ENCODE measurements around the gene CNTD1.
"Not testable (repeated sequence)": the region's sequence is repeated elsewhere in the genome, so short reads cannot be mapped to it uniquely, and the experiment has no call there.

The CNTD1 gene, protein sequence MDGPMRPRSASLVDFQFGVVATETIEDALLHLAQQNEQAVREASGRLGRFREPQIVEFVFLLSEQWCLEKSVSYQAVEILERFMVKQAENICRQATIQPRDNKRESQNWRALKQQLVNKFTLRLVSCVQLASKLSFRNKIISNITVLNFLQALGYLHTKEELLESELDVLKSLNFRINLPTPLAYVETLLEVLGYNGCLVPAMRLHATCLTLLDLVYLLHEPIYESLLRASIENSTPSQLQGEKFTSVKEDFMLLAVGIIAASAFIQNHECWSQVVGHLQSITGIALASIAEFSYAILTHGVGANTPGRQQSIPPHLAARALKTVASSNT

DNA sequence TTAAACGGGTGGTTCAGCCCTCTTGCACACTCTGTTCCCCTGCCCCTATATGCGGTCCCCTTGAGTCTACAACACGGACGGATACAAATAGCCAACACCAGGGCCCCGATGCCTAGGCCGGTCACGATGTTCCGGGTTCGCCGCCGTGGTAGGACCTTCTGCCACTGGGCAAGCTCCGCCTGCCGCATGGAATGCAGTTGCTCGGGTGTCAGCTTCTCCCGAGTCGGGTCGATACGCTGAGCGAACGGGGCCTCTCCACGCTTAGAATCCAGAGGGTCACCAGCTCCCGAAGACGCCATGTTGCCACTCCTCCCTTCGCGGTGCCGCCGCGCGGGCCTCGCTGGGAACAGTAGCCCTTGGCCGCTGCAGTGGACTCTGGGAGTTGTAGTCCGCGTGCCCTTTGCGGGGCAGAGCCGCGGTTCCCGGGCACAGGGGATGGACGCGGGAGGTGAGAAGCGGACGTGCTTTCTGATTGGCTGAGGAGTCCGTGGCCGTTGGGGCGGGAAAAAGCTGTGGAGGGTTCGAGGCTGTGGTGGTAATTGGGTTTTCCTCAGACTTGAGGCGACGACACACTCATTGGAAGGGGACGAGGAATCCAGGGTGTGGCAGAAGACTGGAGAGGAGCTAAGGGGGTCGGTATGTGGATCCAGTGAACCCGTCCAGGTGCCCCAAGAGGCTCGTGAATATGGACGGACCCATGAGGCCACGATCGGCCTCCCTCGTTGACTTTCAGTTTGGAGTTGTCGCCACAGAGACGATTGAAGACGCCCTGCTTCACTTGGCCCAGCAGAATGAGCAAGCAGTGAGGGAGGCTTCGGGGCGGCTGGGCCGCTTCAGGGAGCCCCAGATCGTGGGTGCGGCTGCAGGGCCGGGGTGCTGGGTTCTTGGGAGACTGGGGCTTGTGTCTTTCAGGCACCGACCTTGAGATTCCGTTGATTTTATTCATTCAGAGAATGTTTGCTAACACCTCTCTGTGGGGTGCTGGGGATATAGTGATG is at the start of gene CNTD1, which contains the start of gene COA3:
Gene CNTD1 (plus strand): TSS at position 479 of the 998 bp plus-strand sequence. CDS start 207 bp downstream, at position 686.
Gene COA3 (minus strand): TSS at position 322 of the 998 bp plus-strand sequence. CDS start 23 bp downstream, at position 299.
- DNase-seq (ENCODE audit: low read depth), result peak; percentile 53

DNA sequence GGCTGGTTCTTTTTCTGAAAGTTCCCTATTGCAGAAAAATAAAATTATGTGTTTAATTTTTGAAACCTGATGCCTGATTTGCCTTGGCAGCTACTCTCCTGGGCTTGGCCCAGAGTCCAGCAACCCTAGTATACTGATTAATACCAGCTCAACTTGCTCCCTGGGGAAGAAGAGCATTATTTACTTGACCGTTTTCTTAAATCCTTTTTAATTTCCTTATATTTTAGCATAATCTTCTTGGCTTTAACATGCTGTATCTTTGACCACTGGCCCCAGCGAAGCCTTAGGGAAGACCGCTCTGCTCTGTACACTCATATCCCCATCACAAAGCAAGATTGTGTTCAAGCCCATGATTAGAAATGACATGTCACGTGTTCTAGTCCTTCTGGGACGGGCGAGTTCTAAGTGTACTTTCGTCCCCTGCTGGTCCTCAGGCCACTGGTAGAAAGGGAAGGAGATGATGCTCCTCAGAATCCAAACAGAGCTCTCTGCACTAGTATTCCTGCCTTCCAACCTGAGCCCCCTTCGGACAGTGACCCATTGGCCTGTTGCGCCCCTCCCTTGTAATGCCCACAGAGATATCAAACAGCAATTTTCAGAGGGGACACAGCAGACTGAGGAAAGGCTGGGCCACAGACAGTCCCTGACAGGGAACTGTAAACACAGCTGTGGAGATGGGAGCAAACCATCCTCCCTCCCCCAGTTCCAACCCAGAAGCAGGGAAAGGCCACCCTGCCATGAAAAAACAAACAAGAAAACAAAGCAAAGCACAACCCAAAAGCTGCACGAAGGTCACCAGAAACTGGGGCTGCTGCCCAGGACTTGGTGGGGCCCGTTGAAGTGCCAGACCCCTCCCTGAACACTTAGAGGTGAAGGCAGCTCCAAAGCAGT is 49.5 kb upstream of the CNTD1 start:
- no peak for DNase-seq (ENCODE audit: low read depth)

DNA sequence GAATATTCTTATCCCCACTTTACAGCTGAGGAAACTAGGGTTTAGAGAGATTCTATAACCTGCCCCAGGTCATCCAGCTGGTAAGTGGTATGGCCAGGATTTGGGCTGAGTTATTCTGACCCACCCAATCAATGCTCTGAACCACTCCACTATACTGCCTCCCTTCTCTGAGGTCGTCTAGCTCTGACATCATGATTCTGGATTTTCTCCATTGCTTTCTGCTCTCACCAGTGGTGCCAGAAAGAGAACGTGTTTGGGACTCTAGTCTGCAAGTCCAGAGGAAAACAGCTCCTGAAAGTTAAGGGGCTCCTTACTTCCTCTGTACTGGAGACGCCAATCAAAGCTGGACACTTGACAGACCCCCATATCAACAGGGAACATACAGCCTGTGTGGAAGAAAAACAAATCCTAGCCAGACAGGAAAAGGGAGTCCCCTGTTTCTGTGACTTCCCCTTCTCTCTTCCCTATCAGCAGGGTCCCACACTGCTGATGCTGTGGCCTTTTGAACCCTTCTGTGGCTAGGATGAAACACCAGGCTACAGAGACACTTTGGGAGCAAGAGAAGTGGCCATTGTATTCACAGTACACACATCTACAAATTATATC is 47.8 kb upstream of the CNTD1 start:
- DNase-seq (ENCODE audit: low read depth), result no peak

DNA sequence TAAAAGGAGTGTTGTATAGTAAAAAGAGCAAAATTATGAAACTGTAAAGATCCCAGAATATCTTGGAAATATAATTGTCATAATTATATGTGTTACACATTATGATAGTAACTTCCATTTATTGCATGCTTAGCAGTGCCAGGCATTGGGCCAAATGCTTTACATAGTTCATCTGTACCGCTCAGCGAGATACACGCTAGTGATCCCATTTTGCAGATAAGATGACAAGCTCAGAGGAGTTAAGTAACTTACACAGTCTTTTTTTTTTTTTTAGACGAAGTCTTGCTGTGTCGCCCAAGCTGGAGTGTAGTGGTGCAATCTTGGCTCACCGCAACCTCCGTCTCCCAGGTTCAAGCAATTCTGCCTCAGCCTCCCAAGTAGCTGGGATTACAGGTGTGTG is 47.0 kb upstream of the CNTD1 start:
- no peak for DNase-seq (ENCODE audit: low read depth)

DNA sequence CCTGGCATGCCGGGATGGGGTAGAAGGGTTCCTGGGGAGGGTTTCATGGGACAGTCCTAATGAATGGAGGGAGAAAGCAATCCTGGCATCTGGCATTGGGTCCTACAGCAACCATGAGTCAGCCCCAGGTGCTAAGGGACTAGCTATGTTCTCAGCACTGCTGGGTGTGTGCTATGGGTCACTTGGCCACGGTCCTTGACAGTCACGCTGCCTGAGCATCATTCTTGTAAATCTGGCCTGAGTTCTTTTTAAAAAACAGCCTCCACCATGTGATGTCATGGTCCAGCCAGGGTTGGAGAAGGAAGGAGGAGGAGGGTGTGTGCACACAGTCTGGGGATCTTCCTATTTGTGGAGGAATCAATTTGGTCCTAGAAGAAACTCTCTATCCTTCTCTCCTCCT is 43.9 kb upstream of the CNTD1 start:
- no peak for DNase-seq (ENCODE audit: low read depth)

DNA sequence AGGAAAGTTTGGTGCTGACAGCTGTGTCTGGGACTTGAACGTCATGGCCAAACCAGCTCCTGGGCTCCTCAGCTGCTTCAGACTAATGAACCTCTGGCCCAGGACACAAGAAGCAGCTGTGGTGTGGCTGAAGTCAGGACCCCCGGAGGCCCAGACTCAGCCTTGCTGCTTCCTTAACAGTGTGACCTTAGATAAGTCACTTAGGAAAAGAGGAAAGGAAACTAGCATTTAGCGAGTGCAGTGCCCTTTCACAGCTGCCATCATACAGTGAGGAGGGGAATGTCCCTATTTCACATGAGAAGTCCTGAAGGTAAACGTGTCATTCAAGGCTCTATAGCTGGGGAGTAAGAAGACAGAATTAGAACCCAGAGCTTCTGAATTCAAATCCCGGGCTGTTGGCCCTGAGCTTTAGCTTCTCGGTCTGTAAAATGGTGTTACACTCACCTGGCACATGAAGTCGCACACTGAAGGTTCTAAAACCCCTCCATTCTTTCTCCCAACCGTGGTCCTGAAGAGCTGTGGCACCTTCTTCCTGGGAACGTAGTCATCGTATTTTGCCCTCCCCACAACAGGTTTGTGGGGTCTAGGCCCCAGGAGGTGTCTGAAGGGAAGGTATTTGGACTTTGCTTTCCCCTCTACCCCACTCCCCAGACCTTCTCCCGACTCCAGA is 38.5 kb upstream of the CNTD1 start:
- DNase-seq (ENCODE audit: low read depth), result no peak

DNA sequence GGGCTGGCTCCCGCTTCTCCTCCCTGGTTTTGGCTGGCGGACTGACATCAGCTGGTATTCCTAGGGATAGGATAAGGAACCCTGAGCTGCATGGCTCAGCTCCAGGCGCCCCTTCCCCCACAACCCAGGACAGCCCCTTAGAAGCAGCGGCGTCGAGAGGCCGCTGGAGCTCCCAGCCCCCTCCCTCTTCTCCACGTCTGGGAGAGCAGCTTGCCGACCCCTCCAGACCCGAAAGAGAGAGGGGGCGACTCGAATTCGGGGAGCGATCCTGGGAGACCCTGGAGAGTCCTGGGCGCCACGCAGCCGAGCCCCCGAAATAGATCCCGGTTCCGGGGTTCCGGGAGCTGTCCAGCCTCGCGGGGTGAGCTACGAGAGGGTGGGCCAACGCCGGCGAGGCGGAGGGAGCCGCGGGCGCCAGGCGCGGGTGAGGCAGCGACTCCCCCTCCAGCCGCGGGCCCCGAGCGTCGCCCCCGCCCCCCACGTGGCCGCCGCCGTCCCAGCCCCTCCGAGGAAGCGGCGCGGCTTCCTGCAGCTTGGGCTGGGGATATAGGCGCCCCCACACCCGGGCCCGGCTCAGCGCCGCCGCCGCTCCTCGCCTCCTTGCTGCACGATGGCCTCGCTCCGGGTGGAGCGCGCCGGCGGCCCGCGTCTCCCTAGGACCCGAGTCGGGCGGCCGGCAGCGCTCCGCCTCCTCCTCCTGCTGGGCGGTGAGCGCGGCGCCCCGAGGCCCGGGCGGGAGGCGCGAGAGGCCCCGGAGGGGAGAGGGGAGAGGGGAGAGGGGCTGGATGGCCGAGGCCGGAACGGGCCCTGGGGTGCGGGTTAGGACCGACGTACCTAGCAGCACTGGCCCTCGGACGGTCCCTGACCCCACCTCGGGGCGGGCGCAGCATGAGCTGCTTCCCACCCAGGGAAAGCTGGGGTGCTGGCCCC is 37.7 kb upstream of the CNTD1 start, which contains the start of gene RAMP2:
Gene RAMP2 (plus strand): TSS at position 576 of the 930 bp plus-strand sequence. CDS start 35 bp downstream, at position 611.
- DNase-seq (ENCODE audit: low read depth), result no peak

DNA sequence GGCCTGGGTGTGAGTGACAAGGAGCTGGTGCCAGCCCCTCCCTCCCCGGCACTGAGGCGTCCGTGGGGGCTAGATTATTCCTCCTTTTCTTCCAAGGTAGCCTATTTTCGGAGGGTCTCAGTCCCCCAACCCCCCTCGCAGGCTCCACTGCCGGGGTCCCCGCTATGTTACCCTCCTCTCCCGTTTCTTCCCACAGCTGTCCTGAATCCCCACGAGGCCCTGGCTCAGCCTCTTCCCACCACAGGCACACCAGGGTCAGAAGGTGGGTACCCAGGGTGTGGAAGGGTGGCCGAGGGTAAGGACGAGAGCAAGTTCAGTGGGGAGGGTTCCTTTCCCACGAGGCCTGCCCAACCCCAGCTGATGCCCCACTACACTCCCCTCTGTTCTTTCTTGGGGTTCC is 37.0 kb upstream of the CNTD1 start:
- DNase-seq (ENCODE audit: low read depth), result no peak

DNA sequence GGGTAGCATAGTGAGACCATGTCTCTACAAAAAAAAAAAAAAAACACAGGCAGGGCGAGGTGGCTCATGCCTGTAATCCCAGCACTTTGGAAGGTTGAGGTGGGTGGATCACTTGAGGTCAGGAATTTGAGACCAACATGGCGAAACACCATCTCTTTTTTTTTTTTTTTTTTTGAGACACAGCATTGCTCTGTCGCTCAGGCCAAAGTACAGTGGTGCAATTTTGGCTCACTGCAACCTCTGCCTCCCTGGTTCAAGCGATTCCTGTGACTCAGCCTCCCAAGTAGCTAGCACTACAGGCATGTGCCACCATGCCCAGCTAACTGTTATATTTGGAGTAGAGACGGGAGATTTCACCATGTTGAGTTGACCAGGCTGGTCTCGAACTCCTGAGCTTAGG is 32.5 kb upstream of the CNTD1 start:
- DNase-seq (ENCODE audit: low read depth), result no peak

DNA sequence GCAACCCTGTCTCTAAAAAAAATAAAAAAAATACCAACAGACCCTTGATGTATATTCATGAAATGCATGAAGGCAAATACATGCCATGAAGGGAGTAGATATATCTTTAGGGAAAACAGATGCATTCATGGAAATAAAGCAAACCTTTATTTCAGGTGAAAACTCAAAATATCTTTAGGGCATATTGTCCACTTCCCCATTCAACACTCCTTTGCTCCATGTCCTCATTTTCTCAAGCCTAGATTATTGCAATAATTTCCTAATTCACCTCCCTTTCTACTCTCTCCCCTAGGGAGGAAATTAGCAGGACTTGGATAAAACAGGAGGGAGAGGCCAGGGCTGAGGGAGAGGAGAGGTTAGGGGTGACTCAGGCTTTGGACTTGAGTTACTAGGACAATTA is 31.1 kb upstream of the CNTD1 start:
- DNase-seq (ENCODE audit: low read depth), result no peak

DNA sequence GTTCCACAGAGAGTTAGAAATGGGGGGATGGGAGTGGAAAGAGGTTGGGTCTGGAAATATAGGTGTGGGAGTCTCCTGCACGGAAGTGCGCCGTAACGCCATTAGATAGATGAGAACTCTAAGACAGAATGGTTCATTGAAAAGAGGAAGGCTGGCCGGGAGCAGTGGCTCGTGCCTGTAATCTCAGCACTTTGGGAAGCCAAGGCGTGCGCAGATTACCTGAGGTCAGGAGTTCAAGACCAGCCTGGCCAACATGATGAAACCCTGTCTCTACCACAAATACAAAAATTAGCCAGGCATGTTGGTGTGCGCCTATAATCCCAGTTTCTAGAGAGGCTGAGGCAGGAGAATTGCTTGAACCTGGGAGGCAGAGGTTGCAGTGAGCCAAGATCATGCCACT is 30.7 kb upstream of the CNTD1 start:
- DNase-seq (ENCODE audit: low read depth), result not testable (repeated sequence)

DNA sequence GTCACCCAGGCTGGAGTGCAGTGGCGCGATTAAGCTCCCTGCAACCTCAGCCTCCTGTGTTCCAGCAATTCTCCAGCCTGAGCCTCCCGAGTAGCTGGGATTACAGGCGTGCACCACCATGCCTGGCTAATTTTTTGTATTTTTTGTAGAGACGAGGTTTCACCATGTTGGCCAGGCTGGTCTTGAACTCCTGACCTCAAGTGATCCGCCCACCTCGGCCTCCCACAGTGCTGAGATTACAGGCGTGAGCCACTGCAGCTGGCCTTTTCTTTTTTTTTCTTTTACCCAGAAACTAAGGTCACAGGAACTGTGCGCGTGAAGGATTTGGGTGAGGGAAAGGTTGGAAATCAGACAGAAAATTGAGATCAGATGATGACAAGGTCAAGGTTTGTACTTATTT is 28.7 kb upstream of the CNTD1 start:
- DNase-seq (ENCODE audit: low read depth), result not testable (repeated sequence)

DNA sequence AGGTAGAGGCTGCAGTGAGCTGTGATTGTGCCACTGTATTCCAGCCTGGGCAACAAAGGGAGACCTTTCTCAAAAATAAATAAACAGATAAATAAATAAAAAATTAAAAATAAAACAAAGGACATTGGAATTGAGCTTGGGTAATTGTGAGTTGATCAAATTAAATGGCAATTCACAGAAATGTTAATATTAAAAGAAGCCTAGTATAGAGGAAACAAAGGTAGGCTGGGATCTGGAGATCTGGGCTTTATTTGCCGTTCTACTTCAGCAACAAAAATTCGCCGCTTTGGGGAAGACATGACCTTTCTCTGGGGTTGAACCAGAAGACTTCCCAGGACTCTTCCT is 25.7 kb upstream of the CNTD1 start:
- DNase-seq (ENCODE audit: low read depth), result no peak

DNA sequence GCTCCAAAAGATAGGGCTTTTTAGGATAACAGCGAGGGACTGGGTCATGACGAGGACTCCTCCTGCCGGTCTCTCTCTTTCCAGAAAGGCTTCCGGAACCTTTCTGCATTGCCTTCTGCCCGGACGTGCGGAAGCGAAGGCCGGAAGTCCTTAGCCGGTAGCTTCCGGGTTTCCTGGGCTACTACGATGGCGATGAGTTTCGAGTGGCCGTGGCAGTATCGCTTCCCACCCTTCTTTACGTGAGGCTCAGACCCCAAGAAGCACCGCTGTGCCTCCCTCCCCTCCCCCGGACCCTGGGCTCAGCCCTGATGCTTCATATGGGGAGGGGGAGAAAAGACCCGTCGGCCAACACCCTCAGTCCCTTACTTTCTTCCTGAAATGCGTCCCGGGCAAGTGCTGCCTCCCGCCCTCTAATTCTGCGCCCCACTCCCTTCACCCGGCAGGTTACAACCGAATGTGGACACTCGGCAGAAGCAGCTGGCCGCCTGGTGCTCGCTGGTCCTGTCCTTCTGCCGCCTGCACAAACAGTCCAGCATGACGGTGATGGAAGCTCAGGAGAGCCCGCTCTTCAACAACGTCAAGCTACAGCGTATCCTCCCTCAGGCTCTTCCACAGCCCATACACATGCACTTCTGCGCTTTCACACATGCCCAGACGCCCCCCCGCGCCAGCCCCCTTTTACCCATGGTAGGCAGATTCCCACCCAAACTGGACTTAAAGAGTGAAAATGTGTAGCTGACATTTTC is 25.2 kb upstream of the CNTD1 start, which contains the start of gene VPS25:
Gene VPS25 (plus strand): TSS at position 160 of the 746 bp plus-strand sequence. CDS start 27 bp downstream, at position 187.
- DNase-seq (ENCODE audit: low read depth), result peak; percentile 64

DNA sequence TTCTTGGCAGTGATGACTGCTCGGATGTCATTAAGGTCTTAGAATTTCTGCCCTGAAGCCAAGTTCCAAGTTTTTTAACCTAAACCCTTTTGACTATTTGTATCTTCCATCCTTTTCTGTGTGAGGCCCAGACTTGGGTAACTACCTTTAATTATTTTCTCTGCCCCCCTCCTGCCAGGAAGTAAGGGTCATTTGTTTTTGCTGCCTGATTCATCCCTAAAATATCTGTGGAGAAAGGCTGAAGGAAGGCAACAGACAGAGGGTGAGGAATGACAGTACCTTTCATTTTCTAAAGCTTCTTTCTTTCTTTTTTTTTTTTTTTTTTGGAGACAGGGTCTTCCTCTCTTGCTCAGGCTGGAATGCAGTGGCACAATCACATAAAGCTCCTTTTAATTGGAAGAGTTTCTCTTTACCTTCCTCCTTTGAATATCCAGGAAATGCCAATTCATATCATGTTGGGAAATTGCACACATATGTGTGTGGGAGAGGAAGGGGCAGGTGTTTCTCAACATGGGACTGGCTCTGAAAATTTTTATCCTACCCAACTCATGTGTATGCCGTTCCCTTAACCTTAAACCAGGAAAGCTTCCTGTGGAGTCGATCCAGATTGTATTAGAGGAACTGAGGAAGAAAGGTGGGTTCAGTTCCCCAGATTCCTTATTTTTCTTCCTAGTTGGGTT is 24.5 kb upstream of the CNTD1 start:
- no peak for DNase-seq (ENCODE audit: low read depth)

DNA sequence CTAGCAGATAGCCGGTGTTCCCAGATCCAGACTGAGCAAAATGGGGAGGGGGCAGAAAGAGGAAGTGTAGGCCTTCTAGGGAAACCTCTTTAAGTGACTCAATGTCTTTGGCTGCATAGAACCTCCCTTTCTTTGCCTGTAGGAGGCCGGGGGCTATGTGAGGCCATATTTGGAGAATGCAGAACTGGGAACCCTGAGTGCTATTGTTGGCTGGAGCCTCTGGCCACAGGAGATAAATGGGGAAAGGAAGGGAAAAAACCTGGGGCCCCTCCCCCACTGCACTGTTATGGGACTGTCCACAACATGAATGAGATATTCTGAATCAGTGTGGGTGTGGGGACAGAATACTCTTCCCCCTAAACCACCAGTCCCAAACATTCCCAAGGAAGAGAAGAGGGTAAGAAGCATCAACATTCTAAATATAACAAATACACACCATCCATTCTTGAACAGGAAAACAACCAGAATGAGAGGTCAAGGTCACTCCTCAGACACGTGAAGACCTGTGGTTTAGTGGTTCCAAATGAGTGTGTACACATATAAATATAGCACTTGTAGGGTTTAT is 23.0 kb upstream of the CNTD1 start:
- no peak for DNase-seq (ENCODE audit: low read depth)

DNA sequence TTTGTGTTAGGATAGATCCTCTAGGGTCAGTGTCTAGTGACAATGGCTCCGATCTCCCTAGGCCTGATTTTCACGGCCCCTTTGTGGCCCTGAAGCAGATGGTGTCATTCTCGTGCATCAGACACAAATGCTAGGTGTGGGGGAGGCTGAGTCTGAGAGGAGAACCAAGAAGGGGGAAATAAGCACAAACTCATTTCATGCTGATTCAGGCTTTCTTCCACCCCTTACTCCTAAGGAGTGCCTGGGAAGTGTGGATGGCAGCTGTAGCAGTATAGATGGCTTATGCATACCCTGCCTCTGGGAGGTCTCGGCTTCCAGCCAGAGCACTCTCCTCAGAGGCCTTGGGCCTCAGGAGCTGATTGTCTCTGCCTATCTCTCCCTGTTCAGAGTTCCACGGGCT is 20.1 kb upstream of the CNTD1 start:
- no peak for DNase-seq (ENCODE audit: low read depth)

All from activated T-helper 1 cell treated with Interleukin-2 at 50 U/mL for 16 hours (primary cell).